SU-DHL-6 (cell line): ENCODE measurements around the gene IMPG1.

Source experiments
- H2AFZ ChIP-seq: fragments of 200-600 bp; sonication (generic); 2 replicates; pipeline ENCODE4 v1.6.1; 2014; ENCODE audit warnings: low read depth, mild to moderate bottlenecking, moderate library complexity, mixed read lengths, antibody characterized with exemption, low read length; ENCODE audit not compliant: severe bottlenecking
- H3F3A ChIP-seq: fragments of 200-600 bp; shearing (Covaris generic); 2 replicates; pipeline ENCODE4 v1.6.0; 2016; ENCODE audit warnings: antibody characterized with exemption, mild to moderate bottlenecking; ENCODE audit not compliant: insufficient read depth
- H3K27ac ChIP-seq: fragments of 200-600 bp; sonication (generic); 2 replicates; pipeline ENCODE4 v1.5.1; 2016; ENCODE audit warnings: low read depth, mild to moderate bottlenecking, low read length, moderate library complexity, mixed read lengths
- H3K27me3 ChIP-seq: fragments of 200-600 bp; sonication (generic), shearing (Covaris generic); 2 replicates; pipeline ENCODE4 v1.6.0; 2014; ENCODE audit warnings: mild to moderate bottlenecking, low read length
- H3K36me3 ChIP-seq: fragments of 200-600 bp; sonication (generic); 2 replicates; pipeline ENCODE4 v1.6.1; 2014; ENCODE audit warnings: mild to moderate bottlenecking, low read length, mixed read lengths
- H3K4me2 ChIP-seq: fragments of 300-600, 200-600 bp; shearing (Covaris generic), sonication (generic); 2 replicates; pipeline ENCODE4 v1.6.0; 2014; ENCODE audit warnings: low read length, low read depth, mild to moderate bottlenecking; ENCODE audit not compliant: poor library complexity, severe bottlenecking
- H3K4me3 ChIP-seq: fragments of 200-600 bp; sonication (generic); 2 replicates; pipeline ENCODE4 v1.5.1; 2014; ENCODE audit warnings: antibody characterized with exemption, low read length, mild to moderate bottlenecking, mixed read lengths; ENCODE audit not compliant: insufficient read depth, poor library complexity, severe bottlenecking
- H3K79me2 ChIP-seq: fragments of 200-600 bp; sonication (generic); 2 replicates; pipeline ENCODE4 v1.6.1; 2014; ENCODE audit warnings: mild to moderate bottlenecking, low read length, moderate library complexity; ENCODE audit not compliant: insufficient read depth
- H3K9ac ChIP-seq: fragments of 200-600 bp; sonication (generic); 2 replicates; pipeline ENCODE4 v1.7.0; 2014; ENCODE audit warnings: mild to moderate bottlenecking, low read length
- H3K9me2 ChIP-seq: fragments of 200-600 bp; sonication (generic); replicated peaks from 2 replicates; pipeline ENCODE4 v1.6.1; 2014; ENCODE audit warnings: low read length; ENCODE audit not compliant: insufficient read depth
- H3K9me3 ChIP-seq: fragments of 200-600 bp; sonication (generic); 2 replicates; pipeline ENCODE4 v1.6.1; 2014; ENCODE audit warnings: low read length, mixed read lengths; ENCODE audit not compliant: insufficient read depth
- H4K20me1 ChIP-seq: fragments of 200-600 bp; sonication (generic); 2 replicates; pipeline ENCODE4 v1.6.1; 2014; ENCODE audit warnings: low read depth, mild to moderate bottlenecking, antibody characterized with exemption, low read length, moderate library complexity, mixed read lengths
- EZH2phosphoT487 ChIP-seq: fragments of 200-600 bp; sonication (generic), shearing (Covaris generic); conservative IDR thresholded peaks from 2 replicates; pipeline ENCODE4 v1.6.1; 2018; ENCODE audit warnings: mild to moderate bottlenecking, antibody characterized with exemption, low read length, moderate library complexity, mixed read lengths
- TF ChIP-seq, protein P1 (sequence below): fragments of 200-600 bp; sonication (generic); IDR thresholded peaks from one replicate; pipeline ENCODE4 v1.5.1; 2017; ENCODE audit warnings: antibody characterized with exemption, mild to moderate bottlenecking, low read length, moderate library complexity; ENCODE audit not compliant: insufficient read depth, poor library complexity, severe bottlenecking

IMPG1 gene

DNA sequence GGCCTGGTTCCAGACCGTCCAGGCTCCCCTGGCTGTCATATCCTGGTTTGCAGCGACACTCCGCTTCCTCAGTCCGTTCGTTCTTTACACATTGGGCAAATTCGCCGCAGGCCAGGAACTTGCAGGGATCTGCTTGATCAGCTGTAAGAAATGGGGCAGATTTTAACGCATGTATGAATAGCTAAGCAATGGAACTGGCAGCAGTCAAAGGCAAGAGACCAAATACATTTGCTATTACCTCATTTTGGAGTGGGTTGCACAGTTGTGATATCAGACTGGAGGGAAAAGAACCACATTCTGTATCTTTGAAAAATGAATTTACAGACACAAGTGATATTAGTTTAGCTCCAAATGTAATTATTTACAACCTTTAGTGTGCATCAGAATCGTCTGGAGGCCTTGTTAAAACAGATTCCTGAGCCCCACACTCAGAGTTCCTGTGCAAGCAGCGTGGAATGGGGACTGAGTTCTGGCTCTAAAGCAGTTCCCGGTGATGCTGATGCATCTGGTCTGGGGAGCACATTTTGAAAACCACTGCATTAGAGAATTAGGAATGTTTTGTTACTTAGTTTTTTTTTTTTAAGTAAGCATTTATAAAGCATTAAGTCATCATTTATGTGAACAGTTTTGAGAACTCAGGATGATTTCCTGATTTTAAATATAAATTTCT lies 141.3 kb downstream of the IMPG1 start:
- TF ChIP-seq, protein P1, sequence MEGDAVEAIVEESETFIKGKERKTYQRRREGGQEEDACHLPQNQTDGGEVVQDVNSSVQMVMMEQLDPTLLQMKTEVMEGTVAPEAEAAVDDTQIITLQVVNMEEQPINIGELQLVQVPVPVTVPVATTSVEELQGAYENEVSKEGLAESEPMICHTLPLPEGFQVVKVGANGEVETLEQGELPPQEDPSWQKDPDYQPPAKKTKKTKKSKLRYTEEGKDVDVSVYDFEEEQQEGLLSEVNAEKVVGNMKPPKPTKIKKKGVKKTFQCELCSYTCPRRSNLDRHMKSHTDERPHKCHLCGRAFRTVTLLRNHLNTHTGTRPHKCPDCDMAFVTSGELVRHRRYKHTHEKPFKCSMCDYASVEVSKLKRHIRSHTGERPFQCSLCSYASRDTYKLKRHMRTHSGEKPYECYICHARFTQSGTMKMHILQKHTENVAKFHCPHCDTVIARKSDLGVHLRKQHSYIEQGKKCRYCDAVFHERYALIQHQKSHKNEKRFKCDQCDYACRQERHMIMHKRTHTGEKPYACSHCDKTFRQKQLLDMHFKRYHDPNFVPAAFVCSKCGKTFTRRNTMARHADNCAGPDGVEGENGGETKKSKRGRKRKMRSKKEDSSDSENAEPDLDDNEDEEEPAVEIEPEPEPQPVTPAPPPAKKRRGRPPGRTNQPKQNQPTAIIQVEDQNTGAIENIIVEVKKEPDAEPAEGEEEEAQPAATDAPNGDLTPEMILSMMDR = no peak
- TF ChIP-seq EZH2phosphoT487 = no peak
- Histone ChIP-seq H3K4me2 (no peak overlapping the region), H3K9ac (no peak overlapping the region), H3F3A (no peaks in the 10 kb centered on the region), H3K27ac (no peak overlapping the region), H3K9me3 (no peaks in the 10 kb centered on the region), H2AFZ (no peak overlapping the region), H3K36me3 (no peaks in the 10 kb centered on the region), H3K79me2 (no peaks in the 10 kb centered on the region), H4K20me1 (no peaks in the 10 kb centered on the region), H3K27me3 (no peaks in the 10 kb centered on the region), H3K4me3 (no peak overlapping the region), H3K9me2 (no peaks in the 10 kb centered on the region)

DNA sequence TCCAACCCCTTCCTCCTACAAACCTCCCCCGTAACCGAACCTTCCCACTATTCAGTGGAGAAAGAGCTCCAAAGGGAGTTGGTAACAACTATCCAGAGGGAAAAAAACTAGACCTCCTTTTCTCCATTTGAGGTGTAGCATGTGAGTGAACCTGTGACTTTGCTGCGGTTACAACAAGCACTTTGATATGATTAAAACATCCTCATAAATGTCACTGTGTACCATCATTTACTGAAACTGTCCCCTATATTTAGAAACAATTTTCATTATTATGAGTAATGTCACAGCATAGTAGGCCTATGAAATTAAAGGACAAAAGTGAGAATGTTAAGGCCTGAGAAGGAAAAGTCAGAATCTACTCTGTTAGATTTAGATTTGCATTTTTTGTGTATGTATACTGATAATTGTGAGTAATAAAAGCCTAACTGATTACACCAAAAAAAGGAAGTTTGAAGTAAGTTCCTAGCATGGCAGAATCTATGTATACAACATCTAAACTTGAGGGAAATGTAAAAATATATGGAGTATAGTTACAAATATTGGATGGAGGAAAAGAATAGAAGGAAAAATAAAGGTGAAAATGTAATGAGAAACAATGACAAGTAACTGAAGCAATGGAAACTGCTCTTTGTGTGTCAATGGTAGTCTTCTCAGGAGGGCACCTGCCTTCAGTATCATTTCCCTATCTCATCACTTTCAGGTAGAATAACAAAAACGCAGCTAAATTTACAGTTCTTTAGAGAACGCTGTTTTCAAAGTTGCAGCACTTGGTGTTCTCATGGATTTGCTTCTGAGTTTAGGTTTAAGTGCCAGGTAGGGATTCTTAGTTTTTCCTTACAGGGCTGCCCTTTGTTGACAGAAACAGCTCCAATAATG lies 145.9 kb downstream of the IMPG1 start:
- Histone ChIP-seq H3K27ac (no peak overlapping the region), H3K79me2 (no peaks in the 10 kb centered on the region), H3K36me3 (no peaks in the 10 kb centered on the region), H3K9me2 (no peaks in the 10 kb centered on the region), H3K9ac (no peak overlapping the region), H3K27me3 (no peaks in the 10 kb centered on the region), H3K4me3 (no peak overlapping the region), H3K9me3 (no peaks in the 10 kb centered on the region), H2AFZ (no peak overlapping the region), H3K4me2 (no peak overlapping the region), H3F3A (no peaks in the 10 kb centered on the region), H4K20me1 (no peaks in the 10 kb centered on the region)
- TF ChIP-seq, protein P1 = no peak
- no peak for TF ChIP-seq EZH2phosphoT487

DNA sequence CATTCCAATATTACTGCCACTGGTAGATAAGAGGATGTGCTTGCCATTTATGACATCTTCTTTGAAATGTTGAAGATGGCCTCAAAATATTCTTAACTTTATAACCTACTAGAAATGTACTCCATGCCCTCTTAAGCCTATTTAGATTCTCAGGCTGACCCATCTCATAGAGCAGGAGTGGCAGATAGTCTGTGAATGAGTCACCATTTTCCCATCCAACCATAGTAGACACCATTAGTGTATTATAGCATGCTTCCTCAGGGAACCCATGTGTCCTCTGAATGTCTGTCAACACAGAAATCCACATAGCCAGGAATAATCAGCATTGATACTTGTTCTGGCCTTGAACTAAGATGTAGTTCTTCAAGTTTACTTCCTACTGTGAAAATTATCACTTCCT lies 150.2 kb downstream of the IMPG1 start:
- Histone ChIP-seq H4K20me1 (no peaks in the 10 kb centered on the region), H3K9ac (no peak overlapping the region), H3K36me3 (no peaks in the 10 kb centered on the region), H3F3A (no peaks in the 10 kb centered on the region), H3K4me3 (no peak overlapping the region), H3K9me2 (no peaks in the 10 kb centered on the region), H3K4me2 (no peak overlapping the region), H3K9me3 (no peaks in the 10 kb centered on the region), H3K27me3 (no peaks in the 10 kb centered on the region), H3K27ac (no peak overlapping the region), H2AFZ (no peak overlapping the region), H3K79me2 (no peaks in the 10 kb centered on the region)
- TF ChIP-seq, protein P1 = no peak
- TF ChIP-seq EZH2phosphoT487 = no peak
